ENCODE data around the gene MAPK12. TPM values are rescaled to one million over a fixed set of nuclear protein-coding genes. Genes with fewer than 3 reads are reported as not detected.
A peak's percentile ranks its signal among the peaks of the same experiment; 100 is the strongest.

The MAPK12 gene
- total RNA-seq, 2 experiments from 2014 or later, result 1.2 to 1.3 TPM

DNA sequence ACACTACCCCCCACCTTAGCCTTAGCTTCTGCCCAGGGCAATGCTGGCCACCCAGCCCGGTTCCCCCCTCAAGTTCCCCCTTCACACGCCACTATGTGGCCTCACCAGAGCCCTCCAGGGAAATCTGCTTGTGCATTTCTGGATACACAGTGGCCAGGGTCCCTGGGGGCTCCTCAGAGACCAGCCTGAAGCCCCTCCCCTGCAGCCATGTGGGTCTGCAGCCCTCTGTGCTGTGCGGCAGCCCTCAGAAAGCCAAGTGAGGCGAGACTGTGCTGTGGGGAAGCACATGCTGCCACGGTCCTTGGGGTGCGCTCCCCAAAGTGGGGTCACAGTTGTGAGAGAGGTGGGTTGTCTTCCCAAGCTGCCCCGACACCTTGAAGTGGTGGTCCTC lies 48.1 kb upstream of the MAPK12 start:
- Histone ChIP-seq H3K4me3 (ENCODE audit: low read length) (no peak overlapping the region), H3K9me3 (ENCODE audit: control insufficient read depth in 1 of 2, insufficient read depth in 1 of 2, low read length in 2 of 2) (peaks cover 0 to 14% of the 10 kb centered on the region in 2 experiments), H3K27me3 (ENCODE audit: control insufficient read depth in 1 of 2, insufficient read depth in 2 of 2, low read length in 2 of 2) (peaks cover 19 to 28% of the 10 kb centered on the region in 2 experiments), H3K36me3 (ENCODE audit: insufficient read depth, low read length) (peaks cover 2% of the 10 kb centered on the region), H3K27ac (ENCODE audit: low read depth in 1 of 2, low read length in 2 of 2) (no peak overlapping the region), H3K4me1 (ENCODE audit: insufficient read depth, low read length) (peaks cover 33% of the 10 kb centered on the region)
- Mint-ChIP-seq H3K9me3 (no peaks in the 10 kb centered on the region), H3K27ac (no peak overlapping the region), H3K4me3 (no peak overlapping the region), H3K4me1 (ENCODE audit: low read depth) (peaks cover 10% of the 10 kb centered on the region), H3K36me3 (ENCODE audit: low read depth) (no peaks in the 10 kb centered on the region), H3K27me3 (peaks cover 12% of the 10 kb centered on the region)
- ChIA-PET CTCF (no interaction called here), POLR2A (no interaction called here)
- intact Hi-C loops (cut with DNase I, micrococcal nuclease), result no loop called here
- TF ChIP-seq, protein P1, sequence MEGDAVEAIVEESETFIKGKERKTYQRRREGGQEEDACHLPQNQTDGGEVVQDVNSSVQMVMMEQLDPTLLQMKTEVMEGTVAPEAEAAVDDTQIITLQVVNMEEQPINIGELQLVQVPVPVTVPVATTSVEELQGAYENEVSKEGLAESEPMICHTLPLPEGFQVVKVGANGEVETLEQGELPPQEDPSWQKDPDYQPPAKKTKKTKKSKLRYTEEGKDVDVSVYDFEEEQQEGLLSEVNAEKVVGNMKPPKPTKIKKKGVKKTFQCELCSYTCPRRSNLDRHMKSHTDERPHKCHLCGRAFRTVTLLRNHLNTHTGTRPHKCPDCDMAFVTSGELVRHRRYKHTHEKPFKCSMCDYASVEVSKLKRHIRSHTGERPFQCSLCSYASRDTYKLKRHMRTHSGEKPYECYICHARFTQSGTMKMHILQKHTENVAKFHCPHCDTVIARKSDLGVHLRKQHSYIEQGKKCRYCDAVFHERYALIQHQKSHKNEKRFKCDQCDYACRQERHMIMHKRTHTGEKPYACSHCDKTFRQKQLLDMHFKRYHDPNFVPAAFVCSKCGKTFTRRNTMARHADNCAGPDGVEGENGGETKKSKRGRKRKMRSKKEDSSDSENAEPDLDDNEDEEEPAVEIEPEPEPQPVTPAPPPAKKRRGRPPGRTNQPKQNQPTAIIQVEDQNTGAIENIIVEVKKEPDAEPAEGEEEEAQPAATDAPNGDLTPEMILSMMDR (IDR thresholded peaks at IDR 0.05), result no peak
- no peak for DNase-seq
- no peak for ATAC-seq (ENCODE audit: poor library complexity)

DNA sequence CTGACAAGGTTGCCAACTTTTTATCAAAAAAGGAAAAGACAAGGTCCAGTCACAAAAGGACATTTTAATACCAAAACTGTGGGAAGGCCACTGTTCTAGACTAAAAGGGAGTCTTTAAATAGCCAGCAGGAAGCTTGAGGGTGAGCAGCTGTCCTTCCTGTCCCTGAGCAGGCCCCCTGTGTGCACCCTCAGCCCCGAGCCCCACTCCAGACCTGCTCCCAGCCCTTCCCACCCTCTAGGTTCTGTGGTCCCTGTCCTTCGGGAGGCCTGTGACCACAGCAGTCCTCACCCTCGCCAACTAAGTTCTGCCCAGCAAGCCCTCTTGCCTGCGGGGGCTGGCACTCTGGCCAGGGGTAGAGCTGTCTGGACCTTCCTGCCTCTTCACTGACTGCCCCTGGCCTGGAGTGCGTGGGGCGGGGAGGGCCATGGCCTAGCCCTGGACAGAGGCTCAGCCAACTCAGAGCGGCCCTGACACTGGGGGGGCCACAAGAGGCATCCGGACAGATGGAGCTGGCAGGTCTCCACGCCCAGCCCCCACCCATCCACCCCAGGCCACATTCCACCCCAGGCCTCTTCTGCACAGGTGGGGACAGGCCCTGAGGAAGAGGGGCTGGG lies 47.6 kb upstream of the MAPK12 start:
- Mint-ChIP-seq H3K27me3 (peaks cover 17% of the 10 kb centered on the region), H3K9me3 (no peaks in the 10 kb centered on the region), H3K36me3 (ENCODE audit: low read depth) (no peaks in the 10 kb centered on the region), H3K4me3 (peak overlapping the region; percentile 54), H3K27ac (no peak overlapping the region), H3K4me1 (ENCODE audit: low read depth) (peaks cover 5% of the 10 kb centered on the region)
- ChIA-PET CTCF (no interaction called here), POLR2A (no interaction called here)
- Histone ChIP-seq H3K9me3 (ENCODE audit: control insufficient read depth in 1 of 2, insufficient read depth in 1 of 2, low read length in 2 of 2) (peaks cover 0 to 14% of the 10 kb centered on the region in 2 experiments), H3K4me1 (ENCODE audit: insufficient read depth, low read length) (peaks cover 28% of the 10 kb centered on the region), H3K36me3 (ENCODE audit: insufficient read depth, low read length) (peaks cover 2% of the 10 kb centered on the region), H3K27ac (ENCODE audit: low read depth in 1 of 2, low read length in 2 of 2) (no peak overlapping the region), H3K4me3 (ENCODE audit: low read length) (no peak overlapping the region), H3K27me3 (ENCODE audit: control insufficient read depth in 1 of 2, insufficient read depth in 2 of 2, low read length in 2 of 2) (peaks cover 21 to 31% of the 10 kb centered on the region in 2 experiments)
- TF ChIP-seq, protein P1 (IDR thresholded peaks at IDR 0.05), result no peak
- ATAC-seq (ENCODE audit: poor library complexity), result no peak
- intact Hi-C loops (cut with DNase I, micrococcal nuclease), result no loop called here
- DNase-seq, result no peak

DNA sequence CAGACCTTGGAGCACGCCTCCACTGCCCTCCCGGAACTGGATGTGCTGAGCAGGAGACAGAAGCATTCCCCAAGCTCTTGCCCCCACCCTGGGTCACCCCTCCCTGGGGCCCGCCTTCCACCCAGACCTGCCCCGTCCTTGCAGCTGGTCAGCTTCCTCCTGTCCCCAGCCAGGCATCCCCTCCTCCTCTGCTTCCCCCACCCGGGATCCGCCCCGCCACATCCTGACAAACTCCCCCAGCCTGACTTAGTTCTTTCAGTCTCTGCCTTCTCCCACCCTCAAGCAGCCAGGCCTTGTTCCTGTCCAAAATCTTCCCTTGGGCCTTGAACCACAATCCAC lies 47.1 kb upstream of the MAPK12 start:
- Mint-ChIP-seq H3K4me1 (ENCODE audit: low read depth) (peaks cover under 1% of the 10 kb centered on the region), H3K9me3 (no peaks in the 10 kb centered on the region), H3K27me3 (peaks cover 17% of the 10 kb centered on the region), H3K36me3 (ENCODE audit: low read depth) (no peaks in the 10 kb centered on the region), H3K27ac (no peak overlapping the region), H3K4me3 (peak overlapping the region; percentile 54)
- Histone ChIP-seq H3K27me3 (ENCODE audit: control insufficient read depth in 1 of 2, insufficient read depth in 2 of 2, low read length in 2 of 2) (peaks cover 24 to 36% of the 10 kb centered on the region in 2 experiments), H3K36me3 (ENCODE audit: insufficient read depth, low read length) (peaks cover 2% of the 10 kb centered on the region), H3K9me3 (ENCODE audit: control insufficient read depth in 1 of 2, insufficient read depth in 1 of 2, low read length in 2 of 2) (peaks cover 0 to 18% of the 10 kb centered on the region in 2 experiments), H3K27ac (ENCODE audit: low read depth in 1 of 2, low read length in 2 of 2) (no peak overlapping the region), H3K4me1 (ENCODE audit: insufficient read depth, low read length) (peaks cover 22% of the 10 kb centered on the region), H3K4me3 (ENCODE audit: low read length) (no peak overlapping the region)
- ChIA-PET CTCF (no interaction called here), POLR2A (no interaction called here)
- ATAC-seq (ENCODE audit: poor library complexity) (no peak), DNase-seq (no peak)
- intact Hi-C loops (cut with DNase I, micrococcal nuclease), result no loop called here
- TF ChIP-seq, protein P1 (IDR thresholded peaks at IDR 0.05), result no peak
